PC-9 (cell line): ENCODE data around the gene UCP2. TPM values are rescaled to one million over a fixed set of nuclear protein-coding genes. Genes with fewer than 3 reads are reported as not detected.

Experiments
- Bru-seq: library from RNA; stranded (reverse); fragments of 400-500 nt; gene quantifications from one replicate; lab custom pipeline; 2021; lab: Mats Ljungman, UMichigan
- BruChase-seq, 2 experiments: library from RNA; stranded (reverse); fragments of 400-500 nt; gene quantifications; one replicate each; lab custom pipeline; 2021; lab: Mats Ljungman, UMichigan
- BruUV-seq: library from RNA; stranded (reverse); fragments of 400-500 nt; replicated peaks from 2 replicates; lab custom pipeline; 2021; lab: Mats Ljungman, UMichigan
- CTCF ChIA-PET: fragments of 300-600 bp; sonication (Branson Sonifier 250); formaldehyde crosslinking; loops from one replicate; lab custom pipeline; 2022; ENCODE audit warnings: antibody characterized with exemption; lab: Charles Lee
- POLR2A ChIA-PET: fragments of 300-600 bp; sonication (Branson Sonifier 250); formaldehyde crosslinking; loops from one replicate; lab custom pipeline; 2022; ENCODE audit warnings: antibody characterized with exemption; ENCODE audit not compliant: unreplicated experiment; lab: Charles Lee
- DNase-seq, 2 experiments: peaks; one replicate each; pipeline versions ENCODE4 v3.0.0 to v3.0.0-alpha.2; 2015 to 2022; ENCODE audit warnings: mixed read lengths in 1 of 2
- H2AFZ ChIP-seq: fragments of 200-600 bp; sonication (generic); 2 replicates; pipeline ENCODE4 v1.8.1; 2017; ENCODE audit warnings: antibody characterized with exemption
- H3F3A ChIP-seq: fragments of 200-600 bp; sonication (generic); 2 replicates; pipeline ENCODE4 v1.8.1; 2017; ENCODE audit warnings: antibody characterized with exemption, mild to moderate bottlenecking, low read depth; ENCODE audit not compliant: insufficient read depth
- H3K27ac ChIP-seq: fragments of 200-600 bp; sonication (generic); 2 replicates; pipeline ENCODE4 v1.6.1; 2016; ENCODE audit warnings: mixed run types
- H3K27me3 ChIP-seq: fragments of 200-600 bp; sonication (generic); 2 replicates; pipeline ENCODE4 v1.6.1; 2016; ENCODE audit warnings: low read depth, mixed run types; ENCODE audit not compliant: insufficient read depth
- H3K36me3 ChIP-seq: fragments of 200-600 bp; sonication (generic); 2 replicates; pipeline ENCODE4 v1.6.1; 2016; ENCODE audit warnings: low read depth, mixed run types
- H3K4me1 ChIP-seq: fragments of 200-600 bp; sonication (generic); replicated peaks from 2 replicates; pipeline ENCODE4 v1.6.1; 2016; ENCODE audit warnings: mixed run types; ENCODE audit not compliant: insufficient read depth
- H3K4me2 ChIP-seq: fragments of 200-600 bp; sonication (generic); 2 replicates; pipeline ENCODE4 v1.6.1; 2017; ENCODE audit warnings: mixed run types
- H3K4me3 ChIP-seq: fragments of 200-600 bp; sonication (generic); 2 replicates; pipeline ENCODE4 v1.6.1; 2016; ENCODE audit warnings: mixed run types
- H3K79me2 ChIP-seq: fragments of 200-600 bp; sonication (generic); 2 replicates; pipeline ENCODE4 v1.6.1; 2017; ENCODE audit warnings: low read depth, mixed run types
- H3K9me2 ChIP-seq: fragments of 200-600 bp; sonication (generic); 2 replicates; pipeline ENCODE4 v1.8.1; 2017; ENCODE audit warnings: mild to moderate bottlenecking; ENCODE audit not compliant: insufficient read depth
- H3K9me3 ChIP-seq: fragments of 200-600 bp; sonication (generic); 2 replicates; pipeline ENCODE4 v1.8.1; 2016; ENCODE audit warnings: low read depth; ENCODE audit not compliant: insufficient read depth
- H4K20me1 ChIP-seq: fragments of 200-600 bp; sonication (generic); 2 replicates; pipeline ENCODE4 v1.8.1; 2017; ENCODE audit not compliant: insufficient read depth
- EZH2 ChIP-seq: fragments of 200-600 bp; sonication (generic); IDR thresholded peaks from 2 replicates; pipeline ENCODE4 v1.8.0; 2017; ENCODE audit warnings: antibody characterized with exemption, low read depth
- intact Hi-C: fragments of 100-400 bp; cut with micrococcal nuclease; formaldehyde crosslinking; loops from one replicate; pipeline ENCODE4 v1.10.0; 2022; ENCODE audit not compliant: unreplicated experiment
- long read RNA-seq: library from polyadenylated mRNA; stranded (forward); transcript quantifications from one replicate; pipeline ENCODE4 v2.0.0, GENCODE V29; 2022
- total RNA-seq: library from RNA; stranded (reverse); gene quantifications from 2 replicates; pipeline ENCODE4 v1.2.3, GENCODE V29; 2021
- TF ChIP-seq, protein P1 (sequence below): fragments of 200-600 bp; sonication (generic); conservative IDR thresholded peaks from 2 replicates; pipeline ENCODE4 v1.6.1; 2017; ENCODE audit warnings: mixed run types, antibody characterized with exemption, mild to moderate bottlenecking, moderate library complexity

The UCP2 gene, protein sequence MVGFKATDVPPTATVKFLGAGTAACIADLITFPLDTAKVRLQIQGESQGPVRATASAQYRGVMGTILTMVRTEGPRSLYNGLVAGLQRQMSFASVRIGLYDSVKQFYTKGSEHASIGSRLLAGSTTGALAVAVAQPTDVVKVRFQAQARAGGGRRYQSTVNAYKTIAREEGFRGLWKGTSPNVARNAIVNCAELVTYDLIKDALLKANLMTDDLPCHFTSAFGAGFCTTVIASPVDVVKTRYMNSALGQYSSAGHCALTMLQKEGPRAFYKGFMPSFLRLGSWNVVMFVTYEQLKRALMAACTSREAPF
- 27.2 and 36.8 TPM in 2 replicates for total RNA-seq
- percentile 64 among the genes with signal in this experiment for Bru-seq, nascent RNA
- BruChase-seq, experiment 1, labeled RNA remaining after a 2-hour chase, result percentile 47 among the genes with signal in this experiment
- BruChase-seq, experiment 2, labeled RNA remaining after a 6-hour chase, result percentile 53 among the genes with signal in this experiment
- long read RNA-seq, transcript UCP2-201 (8 exons, 2,113 nt), result major isoform, 22 of 23 reads
- long read RNA-seq, partial matches to known transcripts, result 0 of 23 reads
- long read RNA-seq, other reads (novel, unspliced or antisense), result 1 of 23 reads

DNA sequence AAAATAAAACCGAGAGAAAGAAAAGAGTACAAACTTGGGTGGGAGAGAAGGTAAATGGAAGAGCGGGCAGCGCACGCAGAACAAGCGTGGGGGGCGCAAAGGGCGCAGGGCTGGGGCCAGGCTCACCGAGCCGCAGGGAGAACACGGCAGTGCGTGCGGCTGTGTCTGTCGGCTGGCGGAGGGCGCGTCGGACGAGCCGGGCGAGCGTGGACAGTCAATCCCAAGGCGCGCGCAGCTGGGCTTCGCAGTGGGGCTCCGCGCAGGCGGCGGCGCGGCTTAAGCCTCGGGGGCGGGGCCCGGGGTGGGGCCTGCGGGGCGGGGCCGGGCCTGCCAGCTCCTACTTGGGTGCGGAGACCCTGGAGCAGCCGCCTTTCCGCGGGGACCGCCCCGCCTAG, at the start of gene UCP2:
TSS of gene UCP2 (minus strand) at position 249 of the 395 bp plus-strand sequence. CDS start 4,465 bp downstream, outside the sequence.
- Histone ChIP-seq H3F3A (peaks cover 14% of the 10 kb centered on the region; the same call in 1 of the 2 replicates), H3K4me1 (peaks cover 36% of the 10 kb centered on the region), H3K9me3 (no peaks in the 10 kb centered on the region), H3K27me3 (no peaks in the 10 kb centered on the region), H2AFZ (peak within 1 kb of the TSS; percentile 88), H4K20me1 (no peaks in the 10 kb centered on the region), H3K36me3 (peaks cover 3% of the 10 kb centered on the region; the same call in 1 of the 2 replicates), H3K79me2 (peaks cover 17% of the 10 kb centered on the region), H3K4me3 (peak within 1 kb of the TSS; percentile 70), H3K4me2 (peak within 1 kb of the TSS; percentile 91), H3K27ac (peak within 1 kb of the TSS; percentile 73), H3K9me2 (no peaks in the 10 kb centered on the region)
- POLR2A ChIA-PET, result interaction anchor here (0.6 to 0.9 kb wide), 6 partner anchors 16 to 189 kb away, joined by 3 to 9 read pairs (median 6); partner anchors contain the start of gene PPME1
- no TSS peak for BruUV-seq
- CTCF ChIA-PET, result interaction anchor here (0.6 to 0.9 kb wide), 2 partner anchors 20 to 73 kb away, joined by 3 read pairs; no protein-coding TSS in a partner anchor
- DNase-seq, result peak in 1 of 2 experiments; percentile 89
- intact Hi-C loops, result loop anchor here (5.0 kb wide), 2 partner anchors 45 to 110 kb away; no protein-coding TSS in a partner anchor
- TF ChIP-seq EZH2, result no peak
- TF ChIP-seq, protein P1, sequence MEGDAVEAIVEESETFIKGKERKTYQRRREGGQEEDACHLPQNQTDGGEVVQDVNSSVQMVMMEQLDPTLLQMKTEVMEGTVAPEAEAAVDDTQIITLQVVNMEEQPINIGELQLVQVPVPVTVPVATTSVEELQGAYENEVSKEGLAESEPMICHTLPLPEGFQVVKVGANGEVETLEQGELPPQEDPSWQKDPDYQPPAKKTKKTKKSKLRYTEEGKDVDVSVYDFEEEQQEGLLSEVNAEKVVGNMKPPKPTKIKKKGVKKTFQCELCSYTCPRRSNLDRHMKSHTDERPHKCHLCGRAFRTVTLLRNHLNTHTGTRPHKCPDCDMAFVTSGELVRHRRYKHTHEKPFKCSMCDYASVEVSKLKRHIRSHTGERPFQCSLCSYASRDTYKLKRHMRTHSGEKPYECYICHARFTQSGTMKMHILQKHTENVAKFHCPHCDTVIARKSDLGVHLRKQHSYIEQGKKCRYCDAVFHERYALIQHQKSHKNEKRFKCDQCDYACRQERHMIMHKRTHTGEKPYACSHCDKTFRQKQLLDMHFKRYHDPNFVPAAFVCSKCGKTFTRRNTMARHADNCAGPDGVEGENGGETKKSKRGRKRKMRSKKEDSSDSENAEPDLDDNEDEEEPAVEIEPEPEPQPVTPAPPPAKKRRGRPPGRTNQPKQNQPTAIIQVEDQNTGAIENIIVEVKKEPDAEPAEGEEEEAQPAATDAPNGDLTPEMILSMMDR, result no peak

- no TSS peak for BruUV-seq
- H3K27ac ChIP-seq, result no peak overlapping the region
- H3K9me2 ChIP-seq, result no peaks in the 10 kb centered on the region
- TF ChIP-seq, protein P1, result no peak
- TF ChIP-seq EZH2, result no peak
- no peaks in the 10 kb centered on the region for H3K79me2 ChIP-seq
- no peak overlapping the region for H3K4me3 ChIP-seq
- ChIA-PET CTCF (no interaction called here), POLR2A (interaction anchor here (0.5 kb wide), 1 partner anchor 36 kb away, joined by 4 read pairs; no protein-coding TSS in a partner anchor)
- peaks cover 38% of the 10 kb centered on the region for H3K4me1 ChIP-seq
- H3F3A ChIP-seq, result peaks cover 28% of the 10 kb centered on the region
- no peaks in the 10 kb centered on the region for H4K20me1 ChIP-seq
- H3K36me3 ChIP-seq, result peaks cover 5% of the 10 kb centered on the region; the same call in 1 of the 2 replicates
- intact Hi-C loops, result no loop called here
- no peaks in the 10 kb centered on the region for H3K9me3 ChIP-seq
- no peak overlapping the region for H2AFZ ChIP-seq
- H3K4me2 ChIP-seq, result no peak overlapping the region
- no peak for DNase-seq
- no peaks in the 10 kb centered on the region for H3K27me3 ChIP-seq
Measured at GRCh38 chr11:74030723-74031676, 48.4 kb upstream of the UCP2 start.
